Mesendoderm (in vitro differentiated cells): ENCODE results near the gene AKAP13.

ENCODE experiments used
- DNase-seq: peaks from one replicate; pipeline ENCODE4 v3.0.0; 2013
- H2AK5ac ChIP-seq: 2 replicates; pipeline ENCODE4 v1.6.1; 2013; ENCODE audit warnings: low read length, inconsistent platforms
- H2BK120ac ChIP-seq: 2 replicates; pipeline ENCODE4 v1.6.1; 2013; ENCODE audit warnings: low read depth, mild to moderate bottlenecking, low read length, moderate library complexity, mixed read lengths
- H2BK15ac ChIP-seq: replicated peaks from 2 replicates; pipeline ENCODE4 v1.6.1; 2013; ENCODE audit warnings: low read depth, mild to moderate bottlenecking, moderate library complexity
- H2BK5ac ChIP-seq: 2 replicates; pipeline ENCODE4 v1.6.1; 2013; ENCODE audit warnings: low read length, inconsistent platforms
- H3K18ac ChIP-seq: 2 replicates; pipeline ENCODE4 v1.6.1; 2013; ENCODE audit warnings: mild to moderate bottlenecking, low read length, mixed read lengths
- H3K23ac ChIP-seq: one replicate; pipeline ENCODE4 v1.6.1; 2013; ENCODE audit warnings: low read length
- H3K27ac ChIP-seq: 2 replicates; pipeline ENCODE4 v1.5.1; 2013; ENCODE audit warnings: low read depth, mild to moderate bottlenecking, inconsistent platforms, low read length, moderate library complexity
- H3K27me3 ChIP-seq: 2 replicates; pipeline ENCODE4 v1.6.1; 2013; ENCODE audit warnings: low read length, control low read depth, mild to moderate bottlenecking, inconsistent platforms; ENCODE audit not compliant: insufficient read depth, poor library complexity
- H3K36me3 ChIP-seq: 2 replicates; pipeline ENCODE4 v1.6.1; 2013; ENCODE audit warnings: low read length, inconsistent platforms; ENCODE audit not compliant: control insufficient read depth, insufficient read depth
- H3K4ac ChIP-seq: one replicate; pipeline ENCODE4 v1.6.1; 2013; ENCODE audit warnings: low read depth, mild to moderate bottlenecking, low read length, moderate library complexity
- H3K4me1 ChIP-seq: 2 replicates; pipeline ENCODE4 v1.6.1; 2013; ENCODE audit warnings: low read depth, low read length, inconsistent platforms; ENCODE audit not compliant: control insufficient read depth
- H3K4me2 ChIP-seq: 2 replicates; pipeline ENCODE4 v1.6.1; 2013; ENCODE audit warnings: low read length
- H3K4me3 ChIP-seq: 2 replicates; pipeline ENCODE4 v1.5.1; 2013; ENCODE audit warnings: mild to moderate bottlenecking, low read length
- H3K56ac ChIP-seq: one replicate; pipeline ENCODE4 v1.6.1; 2013; ENCODE audit warnings: low read length
- H3K79me1 ChIP-seq: 2 replicates; pipeline ENCODE4 v1.6.1; 2013; ENCODE audit warnings: low read length, inconsistent platforms
- H3K79me2 ChIP-seq: 2 replicates; pipeline ENCODE4 v1.6.1; 2013; ENCODE audit warnings: mild to moderate bottlenecking, low read length; ENCODE audit not compliant: control insufficient read depth, insufficient read depth
- H3K9ac ChIP-seq: 2 replicates; pipeline ENCODE4 v1.6.1; 2013; ENCODE audit warnings: low read length, inconsistent platforms
- H4K5ac ChIP-seq: one replicate; pipeline ENCODE4 v1.6.1; 2013; ENCODE audit warnings: low read length
- H4K8ac ChIP-seq: one replicate; pipeline ENCODE4 v1.6.1; 2013; ENCODE audit warnings: low read depth, mild to moderate bottlenecking, control low read depth, low read length, moderate library complexity
- WGBS: extraction: QIAGEN DNeasy Blood & Tissue Kit; methylation state at CpG from one replicate; pipeline ENCODE4 v1.1.7; 2013; ENCODE audit warnings: low lambda C conversion rate, missing lambda C conversion rate; ENCODE audit not compliant: insufficient coverage; ENCODE audit errors: extremely low coverage; 5-methylcytosine and 5-hydroxymethylcytosine counted together

The AKAP13 gene

GRCh38 chr15:85587707-85588411 is 207.5 kb downstream of the AKAP13 start:
- Histone ChIP-seq H3K27me3 (no peaks in the 10 kb centered on the region), H3K36me3 (no peaks in the 10 kb centered on the region), H3K4ac (no peak overlapping the region), H2BK15ac (no peak overlapping the region), H4K8ac (no peak overlapping the region), H3K27ac (no peak overlapping the region), H3K18ac (no peak overlapping the region), H2BK120ac (no peak overlapping the region), H3K79me1 (peaks cover 14% of the 10 kb centered on the region), H4K5ac (no peak overlapping the region), H3K4me3 (no peak overlapping the region), H2AK5ac (no peak overlapping the region), H3K56ac (no peak overlapping the region), H2BK5ac (no peak overlapping the region), H3K9ac (no peak overlapping the region), H3K4me1 (no peaks in the 10 kb centered on the region), H3K23ac (no peak overlapping the region), H3K4me2 (no peak overlapping the region), H3K79me2 (peaks cover 5% of the 10 kb centered on the region)
- WGBS: no CpG with 5 or more reads among the region's 10 CpGs
- no peak for DNase-seq

GRCh38 chr15:85588677-85589076 is 208.3 kb downstream of the AKAP13 start:
- Histone ChIP-seq H2BK120ac (no peak overlapping the region), H3K4me2 (no peak overlapping the region), H2AK5ac (no peak overlapping the region), H3K18ac (no peak overlapping the region), H3K4me1 (no peaks in the 10 kb centered on the region), H3K79me1 (peaks cover 13% of the 10 kb centered on the region), H3K79me2 (peaks cover 5% of the 10 kb centered on the region), H3K4ac (no peak overlapping the region), H3K36me3 (no peaks in the 10 kb centered on the region), H3K56ac (no peak overlapping the region), H2BK15ac (no peak overlapping the region), H2BK5ac (no peak overlapping the region), H4K5ac (no peak overlapping the region), H3K9ac (no peak overlapping the region), H3K23ac (no peak overlapping the region), H3K27me3 (no peaks in the 10 kb centered on the region), H3K27ac (no peak overlapping the region), H4K8ac (no peak overlapping the region), H3K4me3 (no peak overlapping the region)
- DNase-seq: no peak
- no CpG with 5 or more reads among the region's 3 CpGs for WGBS

GRCh38 chr15:85589851-85590250 is 209.4 kb downstream of the AKAP13 start:
- H3K4ac ChIP-seq: no peak overlapping the region
- H3K36me3 ChIP-seq: no peaks in the 10 kb centered on the region
- H3K56ac ChIP-seq: no peak overlapping the region
- no peak overlapping the region for H2BK5ac ChIP-seq
- H4K5ac ChIP-seq: no peak overlapping the region
- no peaks in the 10 kb centered on the region for H3K4me1 ChIP-seq
- no peak overlapping the region for H3K9ac ChIP-seq
- H3K18ac ChIP-seq: no peak overlapping the region
- no peak for DNase-seq
- H2AK5ac ChIP-seq: no peak overlapping the region
- no CpG with 5 or more reads among the region's 2 CpGs for WGBS
- H3K4me3 ChIP-seq: no peak overlapping the region
- H3K27ac ChIP-seq: no peak overlapping the region
- H3K79me2 ChIP-seq: peaks cover under 1% of the 10 kb centered on the region
- H2BK120ac ChIP-seq: no peak overlapping the region
- H4K8ac ChIP-seq: no peak overlapping the region
- no peak overlapping the region for H2BK15ac ChIP-seq
- H3K23ac ChIP-seq: no peak overlapping the region
- H3K79me1 ChIP-seq: peaks cover 7% of the 10 kb centered on the region
- H3K4me2 ChIP-seq: no peak overlapping the region
- H3K27me3 ChIP-seq: no peaks in the 10 kb centered on the region

- Histone ChIP-seq H3K18ac (no peak overlapping the region), H2BK5ac (no peak overlapping the region), H2BK120ac (no peak overlapping the region), H3K23ac (no peak overlapping the region), H3K4me2 (no peak overlapping the region), H3K27me3 (no peaks in the 10 kb centered on the region), H3K9ac (no peak overlapping the region), H4K5ac (no peak overlapping the region), H3K4me3 (no peak overlapping the region), H3K79me2 (no peaks in the 10 kb centered on the region), H4K8ac (no peak overlapping the region), H2AK5ac (no peak overlapping the region), H3K4ac (no peak overlapping the region), H3K27ac (no peak overlapping the region), H3K56ac (no peak overlapping the region), H2BK15ac (no peak overlapping the region), H3K79me1 (peaks cover 5% of the 10 kb centered on the region), H3K36me3 (no peaks in the 10 kb centered on the region), H3K4me1 (no peaks in the 10 kb centered on the region)
- no peak for DNase-seq
- no CpG with 5 or more reads among the region's 4 CpGs for WGBS
Measured at GRCh38 chr15:85591622-85592021, 211.2 kb downstream of the AKAP13 start.

GRCh38 chr15:85592148-85592547 is 211.7 kb downstream of the AKAP13 start:
- no CpG with 5 or more reads among the region's 3 CpGs for WGBS
- H3K27ac ChIP-seq: no peak overlapping the region
- H3K27me3 ChIP-seq: no peaks in the 10 kb centered on the region

More at GRCh38 chr15:85592148-85592547, 211.7 kb downstream of the AKAP13 start:
- Histone ChIP-seq H3K4me1 (no peaks in the 10 kb centered on the region), H4K5ac (no peak overlapping the region), H2BK5ac (no peak overlapping the region), H2AK5ac (no peak overlapping the region), H3K79me2 (no peaks in the 10 kb centered on the region), H3K36me3 (no peaks in the 10 kb centered on the region), H3K23ac (no peak overlapping the region), H3K4me3 (no peak overlapping the region), H3K18ac (no peak overlapping the region), H3K79me1 (peaks cover 2% of the 10 kb centered on the region), H3K4me2 (no peak overlapping the region), H2BK120ac (no peak overlapping the region), H3K56ac (no peak overlapping the region), H3K9ac (no peak overlapping the region), H2BK15ac (no peak overlapping the region), H4K8ac (no peak overlapping the region), H3K4ac (no peak overlapping the region)
- DNase-seq: no peak
